Ectodermal cell (in vitro differentiated cells): ENCODE measurements around the gene GTF3C5.

ENCODE experiments used
- H3K27ac ChIP-seq: 2 replicates; pipeline ENCODE4 v1.7.0; 2013; ENCODE audit warnings: mild to moderate bottlenecking, low read depth, low read length; ENCODE audit not compliant: insufficient read depth, poor library complexity, severe bottlenecking
- H3K27me3 ChIP-seq: 2 replicates; pipeline ENCODE4 v1.7.0; 2013; ENCODE audit warnings: mild to moderate bottlenecking, low read length; ENCODE audit not compliant: insufficient read depth, control insufficient read depth, poor library complexity, severe bottlenecking
- H3K36me3 ChIP-seq: one replicate; pipeline ENCODE4 v1.7.0; 2013; ENCODE audit warnings: low read length; ENCODE audit not compliant: control insufficient read depth, insufficient read depth
- H3K4me1 ChIP-seq: one replicate; pipeline ENCODE4 v1.7.0; 2013; ENCODE audit warnings: low read length; ENCODE audit not compliant: control insufficient read depth, insufficient read depth
- H3K4me3 ChIP-seq: 2 replicates; pipeline ENCODE4 v1.7.0; 2013; ENCODE audit warnings: low read depth, low read length, control low read depth; ENCODE audit not compliant: insufficient read depth
- H3K9me3 ChIP-seq: 2 replicates; pipeline ENCODE4 v1.7.0; 2013; ENCODE audit warnings: mild to moderate bottlenecking, low read length, moderate library complexity; ENCODE audit not compliant: control insufficient read depth
- WGBS, 2 experiments: methylation state at CpG; one replicate each; pipeline ENCODE4 v1.1.7; 2013; ENCODE audit warnings: missing lambda C conversion rate in 2 of 2; 5-methylcytosine and 5-hydroxymethylcytosine counted together

Gene GTF3C5

GRCh38 chr9:133098871-133099270 lies 68.1 kb downstream of the GTF3C5 start:
- H3K27me3 ChIP-seq = no peaks in the 10 kb centered on the region
- H3K4me3 ChIP-seq = no peak overlapping the region
- H3K36me3 ChIP-seq = peaks cover 56% of the 10 kb centered on the region
- H3K4me1 ChIP-seq = no peaks in the 10 kb centered on the region
- 96% methylated on average over 5 of the region's 5 CpGs for WGBS, 2 experiments
- peaks cover 6% of the 10 kb centered on the region for H3K9me3 ChIP-seq
- no peak overlapping the region for H3K27ac ChIP-seq

GRCh38 chr9:133099726-133100505 lies 69.1 kb downstream of the GTF3C5 start:
- peaks cover 6% of the 10 kb centered on the region for H3K9me3 ChIP-seq
- H3K27ac ChIP-seq = no peak overlapping the region
- H3K4me1 ChIP-seq = no peaks in the 10 kb centered on the region
- H3K27me3 ChIP-seq = no peaks in the 10 kb centered on the region
- H3K36me3 ChIP-seq = peaks cover 62% of the 10 kb centered on the region
- 94 to 97% methylated on average over 12 of the region's 12 CpGs for WGBS, 2 experiments
- H3K4me3 ChIP-seq = no peak overlapping the region

GRCh38 chr9:133100506-133101355 lies 69.9 kb downstream of the GTF3C5 start:
- Histone ChIP-seq H3K36me3 (peaks cover 62% of the 10 kb centered on the region), H3K27ac (no peak overlapping the region), H3K9me3 (peaks cover 3% of the 10 kb centered on the region), H3K27me3 (no peaks in the 10 kb centered on the region), H3K4me3 (no peak overlapping the region), H3K4me1 (no peaks in the 10 kb centered on the region)
- 94 to 95% methylated on average over 13 of the region's 13 CpGs for WGBS, 2 experiments

- no peaks in the 10 kb centered on the region for H3K27me3 ChIP-seq
- H3K27ac ChIP-seq = no peak overlapping the region
- H3K4me3 ChIP-seq = no peak overlapping the region
- H3K9me3 ChIP-seq = peaks cover 1% of the 10 kb centered on the region
- H3K4me1 ChIP-seq = no peaks in the 10 kb centered on the region
- H3K36me3 ChIP-seq = peaks cover 63% of the 10 kb centered on the region
- 96% methylated on average over 32 of the region's 32 CpGs for WGBS, 2 experiments
Observed at GRCh38 chr9:133101356-133102189, 70.8 kb downstream of the GTF3C5 start.

GRCh38 chr9:133102190-133103021 lies 71.6 kb downstream of the GTF3C5 start:
- no peaks in the 10 kb centered on the region for H3K27me3 ChIP-seq
- WGBS, 2 experiments = 93% methylated on average over 21 of the region's 21 CpGs
- no peaks in the 10 kb centered on the region for H3K9me3 ChIP-seq
- H3K27ac ChIP-seq = no peak overlapping the region
- H3K36me3 ChIP-seq = peaks cover 63% of the 10 kb centered on the region
- no peak overlapping the region for H3K4me3 ChIP-seq
- H3K4me1 ChIP-seq = no peaks in the 10 kb centered on the region

- Histone ChIP-seq H3K27me3 (no peaks in the 10 kb centered on the region), H3K36me3 (peaks cover 62% of the 10 kb centered on the region), H3K4me3 (no peak overlapping the region), H3K9me3 (no peaks in the 10 kb centered on the region), H3K27ac (no peak overlapping the region), H3K4me1 (no peaks in the 10 kb centered on the region)
- 71 to 74% methylated on average over 14 of the region's 14 CpGs for WGBS, 2 experiments
Observed at GRCh38 chr9:133103183-133103986, 72.6 kb downstream of the GTF3C5 start.

- WGBS, 2 experiments = 91 to 96% methylated on average over 12 of the region's 12 CpGs
- no peaks in the 10 kb centered on the region for H3K27me3 ChIP-seq
- H3K9me3 ChIP-seq = no peaks in the 10 kb centered on the region
- H3K27ac ChIP-seq = no peak overlapping the region
- H3K4me3 ChIP-seq = no peak overlapping the region
- H3K4me1 ChIP-seq = no peaks in the 10 kb centered on the region
- H3K36me3 ChIP-seq = peaks cover 62% of the 10 kb centered on the region
Observed at GRCh38 chr9:133103987-133104505, 73.2 kb downstream of the GTF3C5 start.

GRCh38 chr9:133104718-133105460 lies 74.1 kb downstream of the GTF3C5 start:
- Histone ChIP-seq H3K27ac (no peak overlapping the region), H3K27me3 (no peaks in the 10 kb centered on the region), H3K4me1 (no peaks in the 10 kb centered on the region), H3K36me3 (peaks cover 59% of the 10 kb centered on the region), H3K4me3 (no peak overlapping the region), H3K9me3 (no peaks in the 10 kb centered on the region)
- WGBS, 2 experiments = 95% methylated on average over 15 of the region's 15 CpGs
